GM18951 (cell line): ENCODE measurements around the gene IRF6.
"Not testable (repeated sequence)": the region's sequence is repeated elsewhere in the genome, so short reads cannot be mapped to it uniquely, and the experiment has no call there.

Experiments
- POLR2A ChIP-seq: IDR thresholded peaks from 4 replicates; pipeline ENCODE4 v1.6.1; 2011; ENCODE audit warnings: mild to moderate bottlenecking; ENCODE audit not compliant: insufficient read length, insufficient read depth; ENCODE audit errors: extremely low read depth
- in situ Hi-C: fragments of 300-500 bp; cut with MboI; formaldehyde crosslinking; loops from one replicate; pipeline ENCODE4 v1.12.0; 2022; ENCODE audit warnings: low sequenced_read_pairs, mixed read lengths, inconsistent platforms; ENCODE audit not compliant: unreplicated experiment

The IRF6 gene

DNA sequence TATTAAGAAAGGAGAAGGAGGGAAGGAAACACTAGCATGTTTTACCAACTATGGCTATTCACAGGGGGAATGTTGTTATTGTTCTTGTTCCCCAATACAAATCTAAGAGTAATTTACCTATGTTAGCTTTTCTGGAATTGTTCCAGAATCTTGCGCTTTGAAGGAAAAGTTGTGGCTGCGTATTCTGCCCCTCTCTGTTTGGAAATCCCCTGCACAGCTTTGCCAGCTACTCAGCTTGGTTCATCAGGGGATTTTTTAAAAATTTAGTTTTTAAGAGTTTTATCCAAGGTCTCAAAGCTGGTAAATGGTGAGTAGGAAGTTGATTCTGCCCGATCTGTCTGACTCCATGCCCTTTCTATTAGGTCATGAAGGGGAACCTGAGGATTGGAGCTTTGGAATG is 9.5 kb upstream of the IRF6 start:
- TF ChIP-seq POLR2A: no peak
- in situ Hi-C loops: no loop called here

- no peak for TF ChIP-seq POLR2A
- in situ Hi-C loops: no loop called here
Measured at GRCh38 chr1:209813902-209814301, 8.0 kb upstream of the IRF6 start.

- in situ Hi-C loops: no loop called here
- no peak for TF ChIP-seq POLR2A
Measured at GRCh38 chr1:209810783-209811182, 4.8 kb upstream of the IRF6 start.

DNA sequence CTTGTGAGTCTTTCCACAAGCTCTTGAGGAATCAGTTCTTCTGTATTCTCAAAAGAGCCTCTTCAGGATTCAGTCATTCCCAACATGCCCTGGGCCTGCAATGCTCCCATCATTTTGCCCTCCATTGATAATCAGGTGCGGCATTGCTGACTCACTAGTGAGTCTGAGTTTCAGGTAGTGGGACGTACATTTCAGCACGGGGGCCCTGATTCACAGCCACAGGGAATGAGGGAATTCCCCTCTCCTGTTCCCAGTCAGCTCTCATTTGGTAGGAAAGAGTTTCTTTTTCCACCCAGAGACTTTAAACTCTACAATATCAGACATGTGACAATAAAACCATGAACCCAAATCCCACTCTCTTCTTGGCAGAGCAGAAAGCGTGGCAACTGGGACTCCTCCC is 3.7 kb upstream of the IRF6 start:
- in situ Hi-C loops: no loop called here
- TF ChIP-seq POLR2A: no peak

- in situ Hi-C loops: no loop called here
- TF ChIP-seq POLR2A: no peak
Measured at GRCh38 chr1:209808059-209808581, 2.2 kb upstream of the IRF6 start.

GRCh38 chr1:209807509-209807908 is 1.6 kb upstream of the IRF6 start:
- in situ Hi-C loops: no loop called here
- TF ChIP-seq POLR2A: no peak

DNA sequence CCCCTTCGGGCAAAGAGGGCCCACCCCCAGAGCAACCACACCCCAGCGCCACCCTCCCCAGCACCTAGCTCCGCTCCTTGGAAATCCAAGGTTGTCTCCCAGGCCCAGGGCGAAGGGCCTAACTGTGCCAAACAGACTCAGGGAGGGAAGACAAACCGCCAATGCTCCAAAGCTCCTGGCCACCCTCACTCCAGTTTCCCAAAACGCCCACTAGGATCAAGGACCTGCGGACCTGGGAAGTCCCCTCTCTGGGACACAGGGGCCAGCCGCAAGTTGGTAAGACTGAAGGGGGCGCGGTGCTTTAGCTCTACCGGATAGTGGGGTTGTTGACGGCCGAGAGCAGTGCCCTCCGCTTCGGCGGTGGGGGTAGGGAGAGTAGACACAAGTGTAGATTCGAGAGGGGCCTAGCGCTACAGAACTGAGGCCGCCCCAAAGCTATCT is 581 bp downstream of the IRF6 start:
- no peak for TF ChIP-seq POLR2A
- in situ Hi-C loops: no loop called here

DNA sequence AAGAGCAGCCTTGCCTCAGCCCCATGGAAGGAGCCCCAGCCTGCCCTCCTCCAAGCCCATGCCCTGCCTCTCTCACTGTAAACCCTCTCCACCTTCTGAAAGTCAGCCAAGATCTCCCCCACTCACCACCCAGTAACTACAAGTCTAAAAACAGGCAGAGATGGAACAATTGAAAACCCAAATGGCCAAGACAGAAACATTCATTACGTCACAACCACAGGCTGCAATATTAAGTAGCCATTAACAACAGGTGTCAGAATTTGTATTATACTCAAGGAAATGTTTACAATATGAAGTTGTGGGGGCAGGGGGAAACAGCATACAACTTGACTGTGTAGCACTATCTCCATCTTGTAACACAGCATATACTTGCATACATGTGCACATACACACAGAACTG is 2.4 kb downstream of the IRF6 start:
- in situ Hi-C loops: no loop called here
- no peak for TF ChIP-seq POLR2A

DNA sequence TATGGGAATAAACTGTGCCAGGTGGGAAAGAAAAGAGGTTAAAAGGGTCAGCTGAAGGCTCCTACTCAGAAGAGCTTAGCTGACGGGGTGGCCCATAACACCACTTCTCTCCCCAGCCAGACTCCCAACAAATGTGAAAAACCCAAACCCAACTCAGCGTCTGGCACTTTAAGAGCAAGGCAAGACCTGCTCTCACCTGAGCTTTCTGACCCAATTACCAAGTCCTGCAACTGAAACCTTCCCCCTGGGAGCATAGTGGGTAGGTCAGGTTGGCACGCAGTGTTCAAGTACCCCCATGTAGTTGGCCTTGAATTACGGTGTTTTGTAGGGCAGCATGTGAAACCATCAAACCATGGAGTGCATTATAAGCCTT is 3.2 kb downstream of the IRF6 start:
- in situ Hi-C loops: no loop called here
- TF ChIP-seq POLR2A: no peak

DNA sequence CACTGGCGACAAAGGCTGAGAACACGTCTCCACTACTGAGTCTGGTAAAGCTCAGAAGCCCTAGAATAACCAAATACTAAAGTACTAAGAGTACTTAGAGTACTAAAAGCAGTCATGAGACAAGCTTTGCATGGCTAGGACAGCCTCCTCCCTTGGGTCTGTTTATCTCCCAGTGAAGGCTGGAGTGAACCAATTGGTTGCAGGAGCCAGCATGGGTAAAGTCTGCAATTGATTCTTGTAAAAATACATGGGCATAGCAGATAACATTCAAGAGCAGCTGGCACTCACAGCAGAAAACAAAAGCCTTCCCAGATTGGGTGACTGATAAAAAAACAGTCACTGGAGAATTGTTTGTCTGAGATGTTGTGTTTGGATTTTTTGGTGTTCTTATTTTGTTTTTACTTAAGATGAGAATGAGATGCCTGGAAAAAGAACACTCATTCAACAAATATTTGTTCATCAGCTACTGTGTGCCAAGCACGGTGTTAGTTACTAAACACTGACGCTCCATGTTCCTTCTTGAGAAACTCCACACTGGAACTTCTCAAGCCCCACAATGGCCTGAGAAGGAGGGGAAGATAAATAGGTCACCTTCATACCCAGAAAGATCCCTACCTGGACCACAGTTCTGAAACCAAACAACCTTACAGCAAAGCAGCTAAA is 3.7 kb downstream of the IRF6 start:
- in situ Hi-C loops: no loop called here
- TF ChIP-seq POLR2A: no peak

DNA sequence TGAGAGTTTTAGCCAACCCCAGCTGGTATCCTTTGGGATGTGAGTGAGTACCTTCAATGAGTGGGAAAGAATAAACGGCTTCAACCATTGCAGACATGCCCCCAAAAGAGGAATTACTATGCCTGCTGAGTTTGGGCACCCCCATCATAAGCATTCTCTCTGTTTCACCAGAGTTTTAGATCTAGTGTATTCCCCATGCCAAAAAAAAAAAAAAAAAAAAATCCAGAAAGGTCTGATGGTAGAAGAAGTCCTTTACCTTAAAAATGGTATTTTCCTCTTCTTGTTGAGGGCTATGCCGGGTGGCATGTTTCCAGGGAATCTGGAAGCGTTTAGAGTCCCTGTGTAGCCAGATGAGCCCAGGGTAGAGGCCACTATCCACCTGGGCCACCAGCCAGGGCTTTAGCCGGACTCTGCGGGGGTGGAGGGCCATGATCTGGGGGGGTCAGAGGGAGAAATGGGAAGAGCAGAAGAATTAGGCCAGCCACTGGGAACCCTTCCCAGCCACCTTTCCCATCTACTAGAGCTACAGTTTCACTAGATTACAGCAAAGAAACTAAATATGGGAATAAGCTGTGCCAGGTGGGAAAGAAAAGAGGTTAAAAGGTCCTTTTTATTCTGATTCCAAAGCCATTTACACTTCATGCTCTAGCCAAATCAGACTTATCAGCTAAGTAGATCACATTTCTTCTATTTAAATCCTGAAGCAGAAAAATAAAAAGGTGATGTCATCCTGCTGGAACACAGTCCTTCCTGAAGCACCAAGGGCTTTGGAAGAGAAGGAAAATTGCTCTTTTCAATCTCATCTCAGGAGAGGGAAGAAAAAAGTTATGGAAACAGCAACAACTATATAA is 4.7 kb downstream of the IRF6 start:
- in situ Hi-C loops: no loop called here
- TF ChIP-seq POLR2A: no peak

DNA sequence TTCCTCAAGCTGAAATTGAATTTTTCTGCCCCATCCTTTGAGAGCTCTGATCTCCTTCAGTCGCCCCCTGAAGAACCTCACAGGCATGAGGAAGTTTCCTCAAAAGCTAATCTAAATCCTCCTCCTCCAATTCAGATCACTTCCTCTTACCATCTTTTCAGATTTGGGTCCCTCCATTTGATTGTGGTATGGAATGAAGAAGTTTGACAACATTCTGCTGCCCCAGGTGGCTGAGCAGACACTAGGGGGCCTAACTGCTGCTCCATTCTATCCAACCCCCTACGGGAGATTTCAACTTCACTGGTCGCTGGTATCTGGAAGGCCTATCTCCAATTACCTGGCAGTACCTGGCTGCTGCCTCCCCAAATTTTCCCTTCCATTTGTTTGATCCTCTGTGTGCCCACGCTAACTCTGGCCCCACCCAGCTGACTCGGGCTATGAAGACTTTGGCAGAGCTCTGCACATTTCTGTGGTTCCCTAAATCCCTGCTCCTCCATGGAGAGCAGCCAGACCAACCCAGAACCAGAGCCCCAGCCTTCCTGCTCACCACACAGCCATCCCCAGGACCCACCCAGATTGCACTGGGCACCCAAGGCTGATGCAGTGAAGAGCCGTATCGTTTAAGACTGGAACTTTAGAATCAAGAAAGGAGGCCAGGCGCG is 7.8 kb downstream of the IRF6 start:
- in situ Hi-C loops: no loop called here
- TF ChIP-seq POLR2A: no peak

DNA sequence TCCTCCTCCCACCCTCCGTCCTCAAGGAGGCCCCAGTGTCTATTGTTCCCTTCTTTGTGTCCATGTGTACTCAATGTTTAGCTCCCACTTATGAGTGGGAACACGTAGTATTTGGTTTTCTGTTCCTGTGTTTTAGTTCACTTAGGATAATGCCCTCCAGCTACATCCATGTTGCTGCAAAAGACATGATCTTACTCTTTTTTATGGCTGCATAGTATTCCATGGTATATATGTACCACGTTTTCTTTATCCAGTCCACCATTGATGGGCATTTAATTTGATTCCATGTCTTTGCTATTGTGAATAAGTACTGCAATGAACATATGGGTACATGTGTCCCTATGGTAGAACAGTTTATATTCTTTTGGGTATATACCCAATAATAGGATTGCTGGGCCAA is 12.2 kb downstream of the IRF6 start:
- in situ Hi-C loops: not testable (repeated sequence)
